Endothelial cell of umbilical vein (primary cell): Measurements from ENCODE around the gene PI4KA. TPM values are rescaled to one million over a fixed set of nuclear protein-coding genes. Genes with fewer than 3 reads are reported as not detected.
"Not testable (repeated sequence)": the region's sequence is repeated elsewhere in the genome, so short reads cannot be mapped to it uniquely, and the experiment has no call there.

Experiments
- BruUV-seq: library from RNA; stranded (reverse); fragments of 400-500 nt; replicated peaks from 2 replicates; lab custom pipeline; 2021; lab: Mats Ljungman, UMichigan
- CTCF ChIA-PET: fragments of 300-600, 350-600 bp; sonication (Branson Sonifier 250); formaldehyde crosslinking; loops from one replicate; lab custom pipeline; 2021; ENCODE audit warnings: antibody characterized with exemption, inconsistent platforms; lab: Charles Lee
- POLR2A ChIA-PET: fragments of 300-600, 350-600 bp; sonication (Branson Sonifier 250); formaldehyde crosslinking; loops from one replicate; lab custom pipeline; 2021; ENCODE audit warnings: antibody characterized with exemption, inconsistent platforms; lab: Charles Lee
- DNase-seq: peaks from one replicate; pipeline ENCODE4 v3.0.0-alpha.2; 2011; ENCODE audit warnings: low read depth, low spot score
- FAIRE-seq: peaks from 2 replicates; lab custom pipeline; 2011; peaks lifted over from hg19 to GRCh38; lab: Jason Lieb, UNC
- H2AFZ ChIP-seq: 2 replicates; pipeline ENCODE4 v1.6.0; 2012; ENCODE audit warnings: low read depth, low read length, control low read depth, inconsistent platforms
- H3K27ac ChIP-seq: 2 replicates; pipeline ENCODE4 v1.5.1; 2011; ENCODE audit warnings: low read depth, mild to moderate bottlenecking, control low read depth, low read length, moderate library complexity; ENCODE audit not compliant: insufficient read depth
- H3K27me3 ChIP-seq, 2 experiments: 2 replicates each; pipeline versions ENCODE4 v1.6.0 to v1.6.1; 2011; ENCODE audit warnings: low read length in 2 of 2, mixed read lengths in 1 of 2; ENCODE audit not compliant: control insufficient read depth in 2 of 2, insufficient read depth in 2 of 2
- H3K36me3 ChIP-seq, 2 experiments: 2 replicates in 1 of 2; 3 replicates in 1 of 2; pipeline ENCODE4 v1.5.1; 2011; ENCODE audit warnings: low read length in 2 of 2, mild to moderate bottlenecking in 1 of 2, moderate library complexity in 1 of 2; ENCODE audit not compliant: control insufficient read depth in 2 of 2, insufficient read depth in 2 of 2; ENCODE audit errors: extremely low read depth in 1 of 2
- H3K4me1 ChIP-seq: 3 replicates; pipeline ENCODE4 v1.5.1; 2011; ENCODE audit warnings: mild to moderate bottlenecking, low read length; ENCODE audit not compliant: control insufficient read depth, insufficient read depth; ENCODE audit errors: extremely low read depth
- H3K4me2 ChIP-seq: 2 replicates; pipeline ENCODE4 v1.6.1; 2011; ENCODE audit warnings: low read length, control low read depth, mixed read lengths; ENCODE audit not compliant: insufficient read depth
- H3K4me3 ChIP-seq, 3 experiments: fragments of 200-600 bp in 1 of 3; sonication (generic), shearing (Covaris generic) in 1 of 3; replicated peaks in 1 of 3; 2 replicates each; pipeline ENCODE4 v1.5.1; 2011 to 2016; ENCODE audit warnings: control low read depth in 3 of 3, low read length in 3 of 3, mild to moderate bottlenecking in 2 of 3, inconsistent platforms in 1 of 3, low read depth in 1 of 3, moderate library complexity in 1 of 3; ENCODE audit not compliant: insufficient read depth in 1 of 3
- H3K79me2 ChIP-seq: 2 replicates; pipeline ENCODE4 v1.6.0; 2012; ENCODE audit warnings: low read length, inconsistent platforms; ENCODE audit not compliant: control insufficient read depth, insufficient read depth
- H3K9ac ChIP-seq: replicated peaks from 2 replicates; pipeline ENCODE3; 2011; ENCODE audit warnings: low read length, control low read depth; ENCODE audit not compliant: insufficient read depth; ENCODE audit errors: extremely low read depth
- H3K9me1 ChIP-seq: replicated peaks from 3 replicates; pipeline ENCODE4 v1.6.0; 2011; ENCODE audit warnings: mild to moderate bottlenecking, low read length; ENCODE audit not compliant: control insufficient read depth, insufficient read depth; ENCODE audit errors: extremely low read depth
- H3K9me3 ChIP-seq: replicated peaks from 2 replicates; pipeline ENCODE4 v1.5.1; 2012; ENCODE audit warnings: low read length, inconsistent platforms; ENCODE audit not compliant: control insufficient read depth, insufficient read depth
- H4K20me1 ChIP-seq: replicated peaks from 2 replicates; pipeline ENCODE3; 2011; ENCODE audit warnings: mild to moderate bottlenecking, low read length; ENCODE audit not compliant: control insufficient read depth, insufficient read depth; ENCODE audit errors: extremely low read depth
- dilution Hi-C: fragments of 300-500 bp; cut with MboI; formaldehyde crosslinking; loops from one replicate; pipeline ENCODE4 v1.15.0; 2019; ENCODE audit warnings: low sequenced_read_pairs; ENCODE audit not compliant: extremely low pct_ligation_motif_present
- intact Hi-C: fragments of 100-400 bp; cut with micrococcal nuclease; formaldehyde crosslinking; loops from one replicate; pipeline ENCODE4 v1.10.0; 2022
- polyA plus RNA-seq, 4 experiments: library from polyadenylated mRNA; depleted of rRNA in 3 of 4; stranded (reverse) in 3 of 4; unstranded in 1 of 4; fragments of >200 nt; gene quantifications; 2 replicates each; pipeline versions ENCODE4 v1.2.1 to v1.2.3, GENCODE V29; 2011 to 2012; ENCODE audit warnings: missing spikeins in 1 of 4
- total RNA-seq: library from RNA; stranded (reverse); gene quantifications from 2 replicates; pipeline ENCODE4 v1.2.3, GENCODE V29; 2021

PI4KA gene
- total and polyA plus RNA-seq, 2 donors (not counting 3 experiments of a cell fraction or from before 2014, with no cell fraction given) = 28.9 to 56.4 TPM

DNA sequence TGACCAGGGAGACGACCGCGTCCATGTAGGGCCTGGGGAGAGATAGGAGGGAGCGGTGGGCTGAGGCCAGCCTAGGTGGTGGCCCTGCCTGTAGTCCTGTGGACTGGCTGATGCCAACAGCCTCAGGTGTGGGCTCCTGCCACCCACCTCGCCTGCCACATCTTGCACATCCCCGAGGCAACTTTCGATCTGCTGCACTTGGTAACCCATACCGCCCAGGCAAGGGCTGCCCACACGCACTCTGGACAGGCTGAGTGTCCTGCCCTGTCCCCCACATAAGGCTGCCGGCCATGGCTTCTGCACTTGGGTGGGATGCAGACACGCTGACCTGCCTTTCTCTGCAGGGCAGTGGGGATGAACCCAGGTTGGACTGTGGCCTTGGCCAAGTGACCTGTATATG, 148.6 kb downstream of the PI4KA start:
- H2AFZ ChIP-seq, H3K27me3 ChIP-seq, H4K20me1 ChIP-seq, H3K27ac ChIP-seq, H3K4me1 ChIP-seq, H3K9me1 ChIP-seq, intact Hi-C loops, CTCF ChIA-PET, FAIRE-seq, H3K4me2 ChIP-seq, POLR2A ChIA-PET, H3K9ac ChIP-seq, H3K4me3 ChIP-seq, H3K79me2 ChIP-seq, dilution Hi-C loops, BruUV-seq, DNase-seq, H3K9me3 ChIP-seq, H3K36me3 ChIP-seq: not testable (repeated sequence)

DNA sequence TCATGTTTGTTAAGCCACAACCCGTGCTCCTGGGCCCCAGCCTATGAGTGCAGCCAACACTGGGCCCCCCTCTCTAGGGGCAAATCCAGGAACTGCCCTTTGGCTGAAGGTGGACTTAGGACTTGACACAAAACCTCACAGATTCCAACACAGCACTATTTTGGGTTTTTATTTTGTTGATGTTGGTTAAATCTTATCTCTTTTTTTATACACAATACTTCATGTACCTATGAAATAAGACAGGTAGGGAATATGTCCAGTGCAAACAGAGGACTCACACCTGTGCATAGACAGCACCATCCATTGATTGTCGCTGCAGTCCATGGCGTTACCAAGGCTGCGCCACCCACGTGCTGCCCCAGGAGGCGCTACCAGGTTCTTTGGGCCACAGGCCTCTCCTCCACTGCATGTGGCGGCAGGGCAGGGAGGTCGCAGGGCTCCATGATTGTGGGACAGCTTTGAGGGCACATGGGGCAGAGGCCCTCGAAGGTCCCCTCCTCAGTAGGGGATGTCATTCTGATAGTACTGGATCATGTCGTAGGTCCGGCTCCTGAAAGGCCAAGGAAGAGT, 151.0 kb downstream of the PI4KA start:
- H3K9ac ChIP-seq, H3K9me3 ChIP-seq, FAIRE-seq, H3K79me2 ChIP-seq, CTCF ChIA-PET, H3K27ac ChIP-seq, DNase-seq, POLR2A ChIA-PET, H3K4me3 ChIP-seq, intact Hi-C loops, H3K4me2 ChIP-seq, H4K20me1 ChIP-seq, BruUV-seq, dilution Hi-C loops, H3K36me3 ChIP-seq, H3K4me1 ChIP-seq, H2AFZ ChIP-seq, H3K9me1 ChIP-seq, H3K27me3 ChIP-seq: not testable (repeated sequence)
